Tibial artery (tissue), 4 donors: ENCODE results near the gene ARFGAP3.
"Not testable (repeated sequence)": the region's sequence is repeated elsewhere in the genome, so short reads cannot be mapped to it uniquely, and the experiment has no call there.

ENCODE experiments used
- DNase-seq, 2 donors: peaks; one replicate each; pipeline ENCODE4 v3.0.0-alpha.2; 2019
- H3K27ac ChIP-seq, 2 donors: fragments of 200-600 bp; sonication (generic) in 1 of 2; 1 replicate in 1 of 2; 2 replicates in 1 of 2; pipeline ENCODE4 v1.5.1; 2018 to 2019; ENCODE audit warnings: mild to moderate bottlenecking in 1 of 2
- H3K27me3 ChIP-seq, 2 donors: fragments of 200-600 bp; sonication (generic) in 1 of 2; one replicate each; pipeline versions ENCODE4 v1.5.1 to v1.6.0; 2016 to 2019
- H3K36me3 ChIP-seq, 3 donors: fragments of 200-600 bp; sonication (generic) in 2 of 3; one replicate each; pipeline ENCODE4 v1.5.1; 2016 to 2019; ENCODE audit warnings: mild to moderate bottlenecking in 2 of 3
- H3K4me1 ChIP-seq, 4 donors: fragments of 200-600 bp; sonication (generic) in 2 of 4; 1 replicate in 3 of 4; 2 replicates in 1 of 4; pipeline ENCODE4 v1.5.1; 2016 to 2019
- H3K4me3 ChIP-seq, 2 donors: fragments of 200-600 bp; sonication (generic) in 1 of 2; 1 replicate in 1 of 2; 2 replicates in 1 of 2; pipeline ENCODE4 v1.5.1; 2018 to 2019; ENCODE audit warnings: mild to moderate bottlenecking in 2 of 2
- H3K9me3 ChIP-seq, 3 donors: fragments of 200-600 bp; sonication (generic) in 1 of 3; one replicate each; pipeline ENCODE4 v1.5.1; 2016 to 2019
- intact Hi-C: fragments of 100-400 bp; cut with DNase I; formaldehyde crosslinking; loops from one replicate; pipeline ENCODE4 v1.15.0; 2023; ENCODE audit warnings: low total_unique reads
- TF ChIP-seq, protein P1 (sequence below), 2 experiments: fragments of 200-600 bp in 1 of 2; fragments of 450-650 bp in 1 of 2; IDR thresholded peaks; one replicate each; pipeline ENCODE4 v1.5.1; 2017 to 2019; ENCODE audit warnings: antibody characterized with exemption in 2 of 2, mild to moderate bottlenecking in 1 of 2, moderate library complexity in 1 of 2

Gene ARFGAP3

GRCh38 chr22:42788021-42788420 is 69.1 kb downstream of the ARFGAP3 start:
- DNase-seq: no peak
- H3K27ac ChIP-seq: no peak overlapping the region
- intact Hi-C loops: no loop called here
- H3K27me3 ChIP-seq: peaks cover 0 to 9% of the 10 kb centered on the region in 2 donors
- no peaks in the 10 kb centered on the region for H3K9me3 ChIP-seq
- TF ChIP-seq, protein P1, sequence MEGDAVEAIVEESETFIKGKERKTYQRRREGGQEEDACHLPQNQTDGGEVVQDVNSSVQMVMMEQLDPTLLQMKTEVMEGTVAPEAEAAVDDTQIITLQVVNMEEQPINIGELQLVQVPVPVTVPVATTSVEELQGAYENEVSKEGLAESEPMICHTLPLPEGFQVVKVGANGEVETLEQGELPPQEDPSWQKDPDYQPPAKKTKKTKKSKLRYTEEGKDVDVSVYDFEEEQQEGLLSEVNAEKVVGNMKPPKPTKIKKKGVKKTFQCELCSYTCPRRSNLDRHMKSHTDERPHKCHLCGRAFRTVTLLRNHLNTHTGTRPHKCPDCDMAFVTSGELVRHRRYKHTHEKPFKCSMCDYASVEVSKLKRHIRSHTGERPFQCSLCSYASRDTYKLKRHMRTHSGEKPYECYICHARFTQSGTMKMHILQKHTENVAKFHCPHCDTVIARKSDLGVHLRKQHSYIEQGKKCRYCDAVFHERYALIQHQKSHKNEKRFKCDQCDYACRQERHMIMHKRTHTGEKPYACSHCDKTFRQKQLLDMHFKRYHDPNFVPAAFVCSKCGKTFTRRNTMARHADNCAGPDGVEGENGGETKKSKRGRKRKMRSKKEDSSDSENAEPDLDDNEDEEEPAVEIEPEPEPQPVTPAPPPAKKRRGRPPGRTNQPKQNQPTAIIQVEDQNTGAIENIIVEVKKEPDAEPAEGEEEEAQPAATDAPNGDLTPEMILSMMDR (IDR thresholded peaks at IDR 0.05): no peak
- H3K4me3 ChIP-seq: no peak overlapping the region
- H3K36me3 ChIP-seq: no peaks in the 10 kb centered on the region
- H3K4me1 ChIP-seq: peaks cover 0 to 11% (median 7%) of the 10 kb centered on the region in 4 donors

DNA sequence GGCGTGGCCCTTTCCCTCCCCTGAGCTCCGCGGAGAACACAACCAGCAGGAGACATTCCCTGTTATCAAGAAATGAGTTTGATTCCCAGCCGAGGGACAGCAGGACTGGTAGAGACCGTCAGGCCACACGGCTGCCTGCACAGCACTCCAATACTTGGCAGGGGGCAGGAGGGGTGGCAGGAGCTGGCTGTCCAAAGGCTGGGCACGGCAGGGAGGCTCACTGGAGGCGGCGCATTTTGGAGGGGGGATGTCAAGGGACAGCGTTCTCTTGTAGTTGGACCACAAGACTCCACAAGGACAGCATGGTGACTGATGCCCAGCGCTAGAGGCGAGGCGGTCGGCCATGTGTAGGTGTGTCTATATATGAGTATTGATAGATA is 69.7 kb downstream of the ARFGAP3 start:
- intact Hi-C loops: no loop called here
- H3K27me3 ChIP-seq: peaks cover 0 to 9% of the 10 kb centered on the region in 2 donors
- no peaks in the 10 kb centered on the region for H3K9me3 ChIP-seq
- no peak for DNase-seq
- H3K4me1 ChIP-seq: peaks cover 0 to 9% (median 7%) of the 10 kb centered on the region in 4 donors
- no peaks in the 10 kb centered on the region for H3K36me3 ChIP-seq
- TF ChIP-seq, protein P1 (IDR thresholded peaks at IDR 0.05): no peak
- no peak overlapping the region for H3K4me3 ChIP-seq
- H3K27ac ChIP-seq: no peak overlapping the region

GRCh38 chr22:42786606-42787356 is 70.3 kb downstream of the ARFGAP3 start:
- TF ChIP-seq, protein P1 (IDR thresholded peaks at IDR 0.05): no peak
- Histone ChIP-seq H3K27me3 (peaks cover 0 to 9% of the 10 kb centered on the region in 2 donors), H3K4me1 (peaks cover 0 to 6% (median 5%) of the 10 kb centered on the region in 4 donors), H3K36me3 (no peaks in the 10 kb centered on the region), H3K9me3 (no peaks in the 10 kb centered on the region), H3K4me3 (no peak overlapping the region), H3K27ac (no peak overlapping the region)
- intact Hi-C loops: no loop called here
- no peak for DNase-seq

DNA sequence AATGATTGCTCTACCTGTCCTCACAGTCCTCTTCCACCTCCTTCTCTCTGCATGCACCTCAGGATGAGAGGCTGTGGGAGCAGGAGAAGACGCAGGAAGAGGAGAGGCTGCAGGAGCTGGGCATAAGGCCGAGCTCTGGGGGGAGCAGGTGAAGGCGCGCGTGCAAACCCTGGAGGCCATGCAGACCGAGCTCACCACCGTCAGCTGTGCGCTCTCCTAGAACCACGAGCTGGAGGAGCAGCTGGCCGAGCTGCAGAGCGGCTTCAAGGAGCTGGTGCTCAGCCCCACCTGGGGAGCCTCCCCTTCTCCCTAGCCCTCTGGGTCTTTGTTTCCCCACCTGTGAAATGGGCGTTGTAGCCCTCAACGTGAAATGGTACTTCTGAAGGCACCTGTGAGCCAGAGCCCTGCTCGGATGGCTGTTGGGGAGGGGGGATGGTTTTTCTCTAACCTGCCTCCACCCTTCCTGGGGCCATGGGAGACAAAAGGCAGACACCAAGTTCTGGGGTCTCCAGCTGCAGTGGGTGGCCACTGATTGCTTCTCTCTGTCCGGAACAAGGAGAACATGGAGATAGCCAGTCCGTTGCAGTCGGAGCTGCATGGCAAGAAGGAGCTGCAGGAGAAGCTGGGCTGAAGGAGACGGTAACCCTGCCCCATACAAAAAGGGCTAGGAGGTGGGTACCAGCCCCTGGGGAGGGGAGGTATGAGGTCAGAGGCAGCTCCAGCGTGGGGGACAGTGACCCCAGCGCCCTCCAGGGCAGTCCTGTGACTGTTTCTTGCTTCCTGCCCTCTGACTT is 71.2 kb downstream of the ARFGAP3 start:
- Histone ChIP-seq H3K4me1 (no peaks in the 10 kb centered on the region), H3K27me3 (peaks cover 0 to 9% of the 10 kb centered on the region in 2 donors), H3K9me3 (no peaks in the 10 kb centered on the region), H3K27ac (no peak overlapping the region), H3K36me3 (no peaks in the 10 kb centered on the region), H3K4me3 (no peak overlapping the region)
- intact Hi-C loops: no loop called here
- TF ChIP-seq, protein P1 (IDR thresholded peaks at IDR 0.05): no peak
- no peak for DNase-seq

DNA sequence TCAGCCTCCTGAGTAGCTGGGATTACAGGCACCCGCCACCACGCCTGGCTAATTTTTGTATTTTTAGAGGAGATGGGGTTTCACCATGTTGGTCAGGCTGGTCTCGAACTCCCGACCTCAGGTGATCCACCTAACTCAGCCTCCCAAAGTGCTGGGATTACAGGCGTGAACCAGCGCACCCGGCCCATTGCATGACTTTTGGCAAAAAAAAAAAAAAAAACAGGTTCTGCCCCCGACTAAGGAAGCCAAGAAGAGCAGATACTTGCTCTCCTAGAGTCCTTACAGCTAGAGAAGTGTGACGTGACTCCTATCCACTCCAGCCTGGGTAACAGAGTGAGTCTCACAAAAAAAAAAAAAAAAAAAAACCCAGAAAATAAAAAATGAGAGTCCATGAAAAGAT is 74.8 kb downstream of the ARFGAP3 start:
- intact Hi-C loops, H3K27ac ChIP-seq, H3K4me1 ChIP-seq: not testable (repeated sequence)

GRCh38 chr22:42780070-42780540 is 77.0 kb downstream of the ARFGAP3 start:
- TF ChIP-seq, protein P1 (IDR thresholded peaks at IDR 0.05): peak; percentile 85 to 94
- no peaks in the 10 kb centered on the region for H3K36me3 ChIP-seq
- no peak overlapping the region for H3K4me3 ChIP-seq
- no peaks in the 10 kb centered on the region for H3K4me1 ChIP-seq
- no peak overlapping the region for H3K27ac ChIP-seq
- H3K9me3 ChIP-seq: no peaks in the 10 kb centered on the region
- peak in 1 of 2 donors; percentile 58 for DNase-seq
- no peaks in the 10 kb centered on the region for H3K27me3 ChIP-seq
- intact Hi-C loops: no loop called here

More for the DNA sequence above, 74.8 kb downstream of the ARFGAP3 start:
- not testable (repeated sequence) for H3K9me3 ChIP-seq, H3K4me3 ChIP-seq, H3K36me3 ChIP-seq, DNase-seq, H3K27me3 ChIP-seq
